Measurements from ENCODE around the gene NBEAL1.

DNA sequence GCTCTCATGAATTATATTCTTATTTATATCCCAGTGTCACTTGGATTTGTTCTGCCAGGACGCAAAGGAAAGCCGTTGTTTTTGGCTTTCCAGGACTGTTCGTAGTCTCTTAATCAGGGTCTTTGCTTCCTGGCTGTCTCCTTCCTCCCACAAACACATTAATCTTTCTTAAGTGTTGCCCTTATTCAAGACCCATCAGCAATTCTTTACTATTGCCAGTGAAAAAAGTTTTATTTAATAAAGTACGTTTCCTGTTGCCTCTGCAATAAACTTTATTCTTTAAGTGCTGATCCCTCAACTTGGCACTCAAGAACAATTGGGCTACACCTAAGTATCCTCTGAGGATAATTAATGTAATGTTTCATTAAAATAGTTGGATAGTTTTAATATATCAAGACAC lies 155.8 kb downstream of the NBEAL1 start:
- TF ChIP-seq GATA2 (IDR thresholded peaks at IDR 0.05; ENCODE audit: low read depth, low read length) (no peak), GATA3 (IDR thresholded peaks at IDR 0.05; ENCODE audit: low read depth, low read length) (no peak)

Data from SH-SY5Y (cell line).